ENCODE results near the gene ANKHD1. TPM values are rescaled to one million over a fixed set of nuclear protein-coding genes. Genes with fewer than 3 reads are reported as not detected.

ANKHD1 gene
- total and polyA plus RNA-seq, 9 of the 15 experiments (the other 6 are each of a cell fraction or from before 2014, with no cell fraction given): 38.9 to 138 (median 78.7) TPM

DNA sequence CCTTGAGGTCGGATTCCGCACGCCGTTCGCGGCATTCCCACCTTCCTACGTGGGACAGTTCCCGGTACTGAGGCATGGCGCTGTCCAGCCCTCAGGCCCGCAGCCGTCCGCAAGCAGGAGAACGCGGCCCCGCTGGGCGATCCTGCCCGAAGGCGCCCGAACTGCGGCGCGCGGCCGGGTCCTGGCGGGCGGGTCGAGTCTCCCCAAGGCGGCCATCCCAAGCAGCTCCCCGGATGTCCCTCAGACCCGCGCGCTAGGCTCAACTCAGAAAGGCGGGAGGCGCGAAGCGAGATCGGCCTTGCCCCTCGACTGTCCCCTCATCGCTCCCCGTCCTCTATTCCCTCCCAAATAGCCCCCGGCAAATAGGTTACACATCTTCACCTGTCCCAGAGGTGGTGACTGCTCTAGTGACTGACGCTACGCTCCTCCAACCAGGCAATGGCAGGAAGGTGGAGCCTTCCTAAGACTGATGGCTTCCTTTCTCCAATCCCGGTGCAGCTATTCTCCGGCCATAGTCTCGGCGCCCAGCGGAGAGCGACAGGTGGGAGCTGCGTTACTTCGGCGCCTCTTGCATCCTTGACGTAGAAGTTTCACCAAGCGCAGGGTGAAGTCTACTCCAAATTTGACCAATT lies 787 bp upstream of the ANKHD1 start (continued):
- TF ChIP-seq, protein P1, sequence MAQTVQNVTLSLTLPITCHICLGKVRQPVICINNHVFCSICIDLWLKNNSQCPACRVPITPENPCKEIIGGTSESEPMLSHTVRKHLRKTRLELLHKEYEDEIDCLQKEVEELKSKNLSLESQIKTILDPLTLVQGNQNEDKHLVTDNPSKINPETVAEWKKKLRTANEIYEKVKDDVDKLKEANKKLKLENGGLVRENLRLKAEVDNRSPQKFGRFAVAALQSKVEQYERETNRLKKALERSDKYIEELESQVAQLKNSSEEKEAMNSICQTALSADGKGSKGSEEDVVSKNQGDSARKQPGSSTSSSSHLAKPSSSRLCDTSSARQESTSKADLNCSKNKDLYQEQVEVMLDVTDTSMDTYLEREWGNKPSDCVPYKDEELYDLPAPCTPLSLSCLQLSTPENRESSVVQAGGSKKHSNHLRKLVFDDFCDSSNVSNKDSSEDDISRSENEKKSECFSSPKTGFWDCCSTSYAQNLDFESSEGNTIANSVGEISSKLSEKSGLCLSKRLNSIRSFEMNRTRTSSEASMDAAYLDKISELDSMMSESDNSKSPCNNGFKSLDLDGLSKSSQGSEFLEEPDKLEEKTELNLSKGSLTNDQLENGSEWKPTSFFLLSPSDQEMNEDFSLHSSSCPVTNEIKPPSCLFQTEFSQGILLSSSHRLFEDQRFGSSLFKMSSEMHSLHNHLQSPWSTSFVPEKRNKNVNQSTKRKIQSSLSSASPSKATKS (CRISPR knock-in tag; IDR thresholded peaks at IDR 0.05): no peak
- 0 out of 2 replicates have a peak, but pooled peaks have one; percentile 20 for TF ChIP-seq STAG1 (CRISPR knock-in tag; IDR thresholded peaks at IDR 0.05; ENCODE audit: borderline replicate concordance)
- TF ChIP-seq BRCA1 (IDR thresholded peaks at IDR 0.05): no peak
- TF ChIP-seq BRCA1 (CRISPR knock-in tag; IDR thresholded peaks at IDR 0.05): no peak
- TF ChIP-seq, protein P2, sequence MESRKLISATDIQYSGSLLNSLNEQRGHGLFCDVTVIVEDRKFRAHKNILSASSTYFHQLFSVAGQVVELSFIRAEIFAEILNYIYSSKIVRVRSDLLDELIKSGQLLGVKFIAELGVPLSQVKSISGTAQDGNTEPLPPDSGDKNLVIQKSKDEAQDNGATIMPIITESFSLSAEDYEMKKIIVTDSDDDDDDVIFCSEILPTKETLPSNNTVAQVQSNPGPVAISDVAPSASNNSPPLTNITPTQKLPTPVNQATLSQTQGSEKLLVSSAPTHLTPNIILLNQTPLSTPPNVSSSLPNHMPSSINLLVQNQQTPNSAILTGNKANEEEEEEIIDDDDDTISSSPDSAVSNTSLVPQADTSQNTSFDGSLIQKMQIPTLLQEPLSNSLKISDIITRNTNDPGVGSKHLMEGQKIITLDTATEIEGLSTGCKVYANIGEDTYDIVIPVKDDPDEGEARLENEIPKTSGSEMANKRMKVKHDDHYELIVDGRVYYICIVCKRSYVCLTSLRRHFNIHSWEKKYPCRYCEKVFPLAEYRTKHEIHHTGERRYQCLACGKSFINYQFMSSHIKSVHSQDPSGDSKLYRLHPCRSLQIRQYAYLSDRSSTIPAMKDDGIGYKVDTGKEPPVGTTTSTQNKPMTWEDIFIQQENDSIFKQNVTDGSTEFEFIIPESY (CRISPR knock-in tag; IDR thresholded peaks at IDR 0.05): 0 out of 2 replicates have a peak, but pooled peaks have one; percentile 14
- no peak for TF ChIP-seq SRSF7 (optimal IDR thresholded peaks at IDR 0.05; ENCODE audit: low read depth, low read length)
- TF ChIP-seq RFX5 (IDR thresholded peaks at IDR 0.05; ENCODE audit: low read depth, low read length): no peak
- no peak for TF ChIP-seq XRCC3 (IDR thresholded peaks at IDR 0.05)
- peak; percentile 54; the same call in 1 of the 2 replicates for TF ChIP-seq ZBTB17 (CRISPR knock-in tag; IDR thresholded peaks at IDR 0.05)
- no peak for TF ChIP-seq ZKSCAN8 (CRISPR knock-in tag; IDR thresholded peaks at IDR 0.05)
- TF ChIP-seq LARP7 (IDR thresholded peaks at IDR 0.05): no peak
- peak; percentile 67; the same call in 1 of the 2 replicates for TF ChIP-seq ZBTB1 (CRISPR knock-in tag; IDR thresholded peaks at IDR 0.05; ENCODE audit: borderline replicate concordance, low read depth)
- no peak for TF ChIP-seq RBM22 (IDR thresholded peaks at IDR 0.05; ENCODE audit: low read depth, low read length, poor library complexity, severe bottlenecking)
- no peak for TF ChIP-seq HDAC3 (IDR thresholded peaks at IDR 0.05; ENCODE audit: borderline replicate concordance, partially characterized antibody)
- TF ChIP-seq ZNF175 (CRISPR knock-in tag; IDR thresholded peaks at IDR 0.05; ENCODE audit: low read depth): no peak
- TF ChIP-seq, protein P3, sequence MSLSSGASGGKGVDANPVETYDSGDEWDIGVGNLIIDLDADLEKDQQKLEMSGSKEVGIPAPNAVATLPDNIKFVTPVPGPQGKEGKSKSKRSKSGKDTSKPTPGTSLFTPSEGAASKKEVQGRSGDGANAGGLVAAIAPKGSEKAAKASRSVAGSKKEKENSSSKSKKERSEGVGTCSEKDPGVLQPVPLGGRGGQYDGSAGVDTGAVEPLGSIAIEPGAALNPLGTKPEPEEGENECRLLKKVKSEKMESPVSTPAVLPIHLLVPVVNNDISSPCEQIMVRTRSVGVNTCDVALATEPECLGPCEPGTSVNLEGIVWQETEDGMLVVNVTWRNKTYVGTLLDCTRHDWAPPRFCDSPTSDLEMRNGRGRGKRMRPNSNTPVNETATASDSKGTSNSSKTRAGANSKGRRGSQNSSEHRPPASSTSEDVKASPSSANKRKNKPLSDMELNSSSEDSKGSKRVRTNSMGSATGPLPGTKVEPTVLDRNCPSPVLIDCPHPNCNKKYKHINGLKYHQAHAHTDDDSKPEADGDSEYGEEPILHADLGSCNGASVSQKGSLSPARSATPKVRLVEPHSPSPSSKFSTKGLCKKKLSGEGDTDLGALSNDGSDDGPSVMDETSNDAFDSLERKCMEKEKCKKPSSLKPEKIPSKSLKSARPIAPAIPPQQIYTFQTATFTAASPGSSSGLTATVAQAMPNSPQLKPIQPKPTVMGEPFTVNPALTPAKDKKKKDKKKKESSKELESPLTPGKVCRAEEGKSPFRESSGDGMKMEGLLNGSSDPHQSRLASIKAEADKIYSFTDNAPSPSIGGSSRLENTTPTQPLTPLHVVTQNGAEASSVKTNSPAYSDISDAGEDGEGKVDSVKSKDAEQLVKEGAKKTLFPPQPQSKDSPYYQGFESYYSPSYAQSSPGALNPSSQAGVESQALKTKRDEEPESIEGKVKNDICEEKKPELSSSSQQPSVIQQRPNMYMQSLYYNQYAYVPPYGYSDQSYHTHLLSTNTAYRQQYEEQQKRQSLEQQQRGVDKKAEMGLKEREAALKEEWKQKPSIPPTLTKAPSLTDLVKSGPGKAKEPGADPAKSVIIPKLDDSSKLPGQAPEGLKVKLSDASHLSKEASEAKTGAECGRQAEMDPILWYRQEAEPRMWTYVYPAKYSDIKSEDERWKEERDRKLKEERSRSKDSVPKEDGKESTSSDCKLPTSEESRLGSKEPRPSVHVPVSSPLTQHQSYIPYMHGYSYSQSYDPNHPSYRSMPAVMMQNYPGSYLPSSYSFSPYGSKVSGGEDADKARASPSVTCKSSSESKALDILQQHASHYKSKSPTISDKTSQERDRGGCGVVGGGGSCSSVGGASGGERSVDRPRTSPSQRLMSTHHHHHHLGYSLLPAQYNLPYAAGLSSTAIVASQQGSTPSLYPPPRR (CRISPR knock-in tag; IDR thresholded peaks at IDR 0.05; ENCODE audit: borderline replicate concordance): peak; percentile 81; the same call in 1 of the 2 replicates
- TF ChIP-seq IRF2 (CRISPR knock-in tag; IDR thresholded peaks at IDR 0.05): no peak
- TF ChIP-seq ZNF586 (CRISPR knock-in tag; conservative IDR thresholded peaks at IDR 0.05): no peak
- TF ChIP-seq ZNF121 (CRISPR knock-in tag; conservative IDR thresholded peaks at IDR 0.05): no peak
